ENCODE results near the gene TRRAP.

Gene TRRAP

DNA sequence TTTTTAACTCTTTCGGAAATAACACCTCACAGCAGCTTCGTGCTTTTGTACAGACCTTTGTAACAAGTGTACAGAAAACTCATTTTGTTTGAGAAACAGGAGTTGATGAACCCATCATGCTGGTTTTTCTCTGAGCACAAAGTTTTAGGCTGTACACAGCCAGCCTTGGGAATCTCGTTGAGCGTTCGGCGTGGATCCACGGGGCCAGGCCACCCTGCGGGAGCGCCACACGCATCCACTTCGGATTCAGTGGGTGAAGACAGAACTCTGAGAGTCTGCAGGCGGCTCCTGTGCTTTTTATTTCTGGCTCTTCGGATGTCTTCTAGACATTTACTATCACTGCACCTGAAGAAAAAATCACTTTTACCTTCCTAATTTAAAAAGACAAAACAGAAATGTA, 134.4 kb downstream of the TRRAP start:
- TF ChIP-seq, protein P1, sequence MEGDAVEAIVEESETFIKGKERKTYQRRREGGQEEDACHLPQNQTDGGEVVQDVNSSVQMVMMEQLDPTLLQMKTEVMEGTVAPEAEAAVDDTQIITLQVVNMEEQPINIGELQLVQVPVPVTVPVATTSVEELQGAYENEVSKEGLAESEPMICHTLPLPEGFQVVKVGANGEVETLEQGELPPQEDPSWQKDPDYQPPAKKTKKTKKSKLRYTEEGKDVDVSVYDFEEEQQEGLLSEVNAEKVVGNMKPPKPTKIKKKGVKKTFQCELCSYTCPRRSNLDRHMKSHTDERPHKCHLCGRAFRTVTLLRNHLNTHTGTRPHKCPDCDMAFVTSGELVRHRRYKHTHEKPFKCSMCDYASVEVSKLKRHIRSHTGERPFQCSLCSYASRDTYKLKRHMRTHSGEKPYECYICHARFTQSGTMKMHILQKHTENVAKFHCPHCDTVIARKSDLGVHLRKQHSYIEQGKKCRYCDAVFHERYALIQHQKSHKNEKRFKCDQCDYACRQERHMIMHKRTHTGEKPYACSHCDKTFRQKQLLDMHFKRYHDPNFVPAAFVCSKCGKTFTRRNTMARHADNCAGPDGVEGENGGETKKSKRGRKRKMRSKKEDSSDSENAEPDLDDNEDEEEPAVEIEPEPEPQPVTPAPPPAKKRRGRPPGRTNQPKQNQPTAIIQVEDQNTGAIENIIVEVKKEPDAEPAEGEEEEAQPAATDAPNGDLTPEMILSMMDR (IDR thresholded peaks at IDR 0.05; ENCODE audit: extremely low read depth, missing control alignments), result no peak
- no peak for DNase-seq (ENCODE audit: low spot score)

GRCh38 chr7:99013266-99014112, 135.2 kb downstream of the TRRAP start:
- no peak for DNase-seq (ENCODE audit: low spot score)
- TF ChIP-seq, protein P1 (IDR thresholded peaks at IDR 0.05; ENCODE audit: extremely low read depth, missing control alignments), result no peak

- TF ChIP-seq, protein P1 (IDR thresholded peaks at IDR 0.05; ENCODE audit: extremely low read depth, missing control alignments), result no peak
- no peak for DNase-seq (ENCODE audit: low spot score)
Measured at GRCh38 chr7:99014113-99014985, 136.0 kb downstream of the TRRAP start.

DNA sequence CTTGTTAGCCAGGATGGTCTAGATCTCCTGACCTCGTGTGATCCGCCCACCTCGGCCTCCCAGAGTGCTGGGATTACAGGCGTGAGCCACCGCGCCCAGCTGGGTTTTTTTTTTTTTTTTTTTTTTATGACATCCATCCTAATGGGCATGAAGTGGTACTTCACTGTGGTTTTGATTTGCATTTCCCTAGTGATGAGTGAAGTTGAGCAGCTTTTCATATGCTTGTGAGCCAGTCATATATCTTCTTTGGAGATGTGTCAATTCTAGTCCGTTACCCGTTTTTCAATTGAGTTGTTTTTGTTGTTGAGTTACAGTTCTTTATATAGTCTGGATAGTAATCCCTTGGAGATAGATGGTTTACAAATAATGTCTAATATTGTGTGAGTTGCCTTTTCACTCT, 137.9 kb downstream of the TRRAP start:
- DNase-seq (ENCODE audit: low spot score), result no peak
- TF ChIP-seq, protein P1 (IDR thresholded peaks at IDR 0.05; ENCODE audit: extremely low read depth, missing control alignments), result no peak

GRCh38 chr7:99019523-99020412, 141.4 kb downstream of the TRRAP start:
- TF ChIP-seq, protein P1 (IDR thresholded peaks at IDR 0.05; ENCODE audit: extremely low read depth, missing control alignments), result no peak
- no peak for DNase-seq (ENCODE audit: low spot score)

GRCh38 chr7:99020413-99020715, 142.0 kb downstream of the TRRAP start:
- TF ChIP-seq, protein P1 (IDR thresholded peaks at IDR 0.05; ENCODE audit: extremely low read depth, missing control alignments), result no peak
- no peak for DNase-seq (ENCODE audit: low spot score)
